Lower leg skin (tissue), 3 donors: ENCODE data around the gene EHMT1.

ENCODE experiments used
- POLR2A ChIP-seq, 2 donors: fragments of 450-650 bp; IDR thresholded peaks; one replicate each; pipeline ENCODE4 v1.6.1; 2016 to 2017; ENCODE audit warnings: antibody characterized with exemption in 2 of 2, mild to moderate bottlenecking in 1 of 2, moderate library complexity in 1 of 2
- TF ChIP-seq, protein P1 (sequence below), 3 donors: fragments of 450-650 bp; IDR thresholded peaks; one replicate each; pipeline ENCODE4 v1.5.1; 2016; ENCODE audit warnings: antibody characterized with exemption in 3 of 3, mild to moderate bottlenecking in 3 of 3, moderate library complexity in 2 of 3

DNA sequence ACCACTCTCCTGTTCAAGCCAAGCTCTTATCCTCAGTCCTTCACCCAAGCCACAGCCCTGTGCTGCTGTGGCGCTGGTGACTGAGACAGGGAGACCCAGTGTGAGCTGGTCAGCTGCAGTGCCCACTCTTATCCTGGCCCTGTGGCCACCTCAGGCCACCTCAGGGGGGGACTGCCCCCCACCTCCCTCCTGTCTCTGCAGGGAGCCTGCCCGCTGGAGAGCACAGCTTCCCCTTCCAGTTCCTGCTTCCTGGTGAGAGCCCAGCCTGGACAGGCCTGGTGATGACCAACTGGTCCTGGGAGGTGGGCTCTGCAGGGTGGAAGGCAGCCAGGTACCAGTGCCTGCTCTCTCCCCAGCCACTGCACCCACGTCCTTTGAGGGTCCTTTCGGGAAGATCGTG is 5.5 kb upstream of the EHMT1 start:
- TF ChIP-seq, protein P1, sequence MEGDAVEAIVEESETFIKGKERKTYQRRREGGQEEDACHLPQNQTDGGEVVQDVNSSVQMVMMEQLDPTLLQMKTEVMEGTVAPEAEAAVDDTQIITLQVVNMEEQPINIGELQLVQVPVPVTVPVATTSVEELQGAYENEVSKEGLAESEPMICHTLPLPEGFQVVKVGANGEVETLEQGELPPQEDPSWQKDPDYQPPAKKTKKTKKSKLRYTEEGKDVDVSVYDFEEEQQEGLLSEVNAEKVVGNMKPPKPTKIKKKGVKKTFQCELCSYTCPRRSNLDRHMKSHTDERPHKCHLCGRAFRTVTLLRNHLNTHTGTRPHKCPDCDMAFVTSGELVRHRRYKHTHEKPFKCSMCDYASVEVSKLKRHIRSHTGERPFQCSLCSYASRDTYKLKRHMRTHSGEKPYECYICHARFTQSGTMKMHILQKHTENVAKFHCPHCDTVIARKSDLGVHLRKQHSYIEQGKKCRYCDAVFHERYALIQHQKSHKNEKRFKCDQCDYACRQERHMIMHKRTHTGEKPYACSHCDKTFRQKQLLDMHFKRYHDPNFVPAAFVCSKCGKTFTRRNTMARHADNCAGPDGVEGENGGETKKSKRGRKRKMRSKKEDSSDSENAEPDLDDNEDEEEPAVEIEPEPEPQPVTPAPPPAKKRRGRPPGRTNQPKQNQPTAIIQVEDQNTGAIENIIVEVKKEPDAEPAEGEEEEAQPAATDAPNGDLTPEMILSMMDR (IDR thresholded peaks at IDR 0.05) = no peak
- TF ChIP-seq POLR2A (IDR thresholded peaks at IDR 0.05) = no peak
